Thymus (tissue), 14 donors: ENCODE results near the gene BGLAP. TPM values are rescaled to one million over a fixed set of nuclear protein-coding genes. Genes with fewer than 3 reads are reported as not detected.

Experiments
- DNase-seq, 9 donors: peaks; one replicate each; pipeline ENCODE4 v3.0.0-alpha.2; 2013; ENCODE audit warnings: low spot score in 9 of 9, low read depth in 6 of 9, missing footprints in 1 of 9
- H3K27ac ChIP-seq, 2 donors: one replicate each; pipeline ENCODE4 v1.5.1; 2013; ENCODE audit warnings: control low read depth in 1 of 2, low read depth in 1 of 2, low read length in 1 of 2, mild to moderate bottlenecking in 1 of 2, moderate library complexity in 1 of 2
- H3K27me3 ChIP-seq, 2 donors: one replicate each; pipeline ENCODE4 v1.5.1; 2013; ENCODE audit warnings: low read length in 1 of 2; ENCODE audit not compliant: control insufficient read depth in 2 of 2, insufficient read depth in 1 of 2
- H3K36me3 ChIP-seq, 2 donors: one replicate each; pipeline ENCODE4 v1.5.1; 2013; ENCODE audit warnings: low read length in 1 of 2, mild to moderate bottlenecking in 1 of 2, moderate library complexity in 1 of 2; ENCODE audit not compliant: control insufficient read depth in 2 of 2, insufficient read depth in 2 of 2
- H3K4me1 ChIP-seq, 2 donors: one replicate each; pipeline ENCODE4 v1.5.1; 2013; ENCODE audit warnings: low read length in 2 of 2; ENCODE audit not compliant: control insufficient read depth in 2 of 2, insufficient read depth in 2 of 2
- H3K4me3 ChIP-seq, 2 donors: one replicate each; pipeline ENCODE4 v1.5.1; 2013; ENCODE audit warnings: low read length in 2 of 2, control low read depth in 1 of 2, mild to moderate bottlenecking in 1 of 2
- H3K9me3 ChIP-seq, 2 donors: one replicate each; pipeline ENCODE4 v1.5.1; 2013; ENCODE audit warnings: low read length in 1 of 2, mild to moderate bottlenecking in 1 of 2; ENCODE audit not compliant: control insufficient read depth in 2 of 2, insufficient read depth in 1 of 2
- WGBS: extraction: QIAGEN DNeasy Blood & Tissue Kit; methylation state at CpG from one replicate; pipeline ENCODE4 v1.1.7; 2013; 5-methylcytosine and 5-hydroxymethylcytosine counted together
- long read RNA-seq, 10 donors: transcript quantifications; one replicate each; lab custom pipeline, GENCODE V29; 2026
- polyA plus RNA-seq: library from polyadenylated mRNA; stranded (reverse); fragments of 200-250 nt; gene quantifications from one replicate; pipeline ENCODE4 v1.2.3, GENCODE V29; 2013
- total RNA-seq: library from RNA; stranded (reverse); fragments of 120-200 nt; gene quantifications from one replicate; pipeline ENCODE4 v1.2.4, GENCODE V29; 2013
- donor health status: healthy.

BGLAP gene
- total RNA-seq = 0.66 TPM
- 4.3 TPM for polyA plus RNA-seq
- long read RNA-seq, donor 1 = 0 reads
- long read RNA-seq, donor 2 = 0 reads
- long read RNA-seq, donor 3 = 0 reads
- long read RNA-seq, donor 4 = 0 reads
- long read RNA-seq, donor 5 = 0 reads
- long read RNA-seq, donor 6 = 0 reads
- long read RNA-seq, donor 7 = 0 reads
- long read RNA-seq, donor 8 = 0 reads
- long read RNA-seq, donor 9 = 0 reads
- long read RNA-seq, donor 10 = 0 reads

DNA sequence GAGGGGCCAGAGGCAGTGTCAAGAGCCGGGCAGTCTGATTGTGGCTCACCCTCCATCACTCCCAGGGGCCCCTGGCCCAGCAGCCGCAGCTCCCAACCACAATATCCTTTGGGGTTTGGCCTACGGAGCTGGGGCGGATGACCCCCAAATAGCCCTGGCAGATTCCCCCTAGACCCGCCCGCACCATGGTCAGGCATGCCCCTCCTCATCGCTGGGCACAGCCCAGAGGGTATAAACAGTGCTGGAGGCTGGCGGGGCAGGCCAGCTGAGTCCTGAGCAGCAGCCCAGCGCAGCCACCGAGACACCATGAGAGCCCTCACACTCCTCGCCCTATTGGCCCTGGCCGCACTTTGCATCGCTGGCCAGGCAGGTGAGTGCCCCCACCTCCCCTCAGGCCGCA lies at the start of gene BGLAP:
TSS of gene BGLAP (plus strand) at position 259 of the 400 bp plus-strand sequence. CDS start at position 307, 48 bp downstream.
- Histone ChIP-seq H3K4me3 (no peak within 1 kb of the TSS), H3K27me3 (peaks cover 5 to 25% of the 10 kb centered on the region in 2 donors), H3K9me3 (no peaks in the 10 kb centered on the region), H3K4me1 (peaks cover 6 to 16% of the 10 kb centered on the region in 2 donors), H3K27ac (no peak within 1 kb of the TSS), H3K36me3 (peaks cover 22 to 28% of the 10 kb centered on the region in 2 donors)
- WGBS = 91% methylated on average over 14 of the region's 14 CpGs
- no peak for DNase-seq

GRCh38 chr1:156193208-156193487 lies 48.8 kb upstream of the BGLAP start:
- peaks cover 11 to 25% of the 10 kb centered on the region in 2 donors for H3K36me3 ChIP-seq
- peak overlapping the region; percentile 86 to 89 for H3K27ac ChIP-seq
- WGBS = 81% methylated on average over 7 of the region's 7 CpGs
- H3K9me3 ChIP-seq = peaks cover 0 to 3% of the 10 kb centered on the region in 2 donors
- H3K4me1 ChIP-seq = peaks cover 12 to 30% of the 10 kb centered on the region in 2 donors
- DNase-seq = no peak
- H3K4me3 ChIP-seq = peak overlapping the region; percentile 65 to 95
- no peaks in the 10 kb centered on the region for H3K27me3 ChIP-seq

- H3K9me3 ChIP-seq = peaks cover 0 to 3% of the 10 kb centered on the region in 2 donors
- H3K4me3 ChIP-seq = peak within 1 kb of the TSS; percentile 65 to 95
- peak within 1 kb of the TSS; percentile 86 to 89 for H3K27ac ChIP-seq
- DNase-seq = peak; percentile 97 to 100 (median 99)
- H3K4me1 ChIP-seq = peaks cover 12 to 34% of the 10 kb centered on the region in 2 donors
- peaks cover 11 to 27% of the 10 kb centered on the region in 2 donors for H3K36me3 ChIP-seq
- WGBS = 1% methylated on average over 59 of the region's 59 CpGs
- no peaks in the 10 kb centered on the region for H3K27me3 ChIP-seq
Observed at GRCh38 chr1:156193488-156194299, 48.3 kb upstream of the BGLAP start, which contains the start of gene SLC25A44. Gene SLC25A44, plus strand, starts transcription at chr1:156194104. Its CDS starts 5,744 bp downstream, at chr1:156199848.

GRCh38 chr1:156194300-156194652 lies 47.7 kb upstream of the BGLAP start:
- peaks cover 12 to 36% of the 10 kb centered on the region in 2 donors for H3K4me1 ChIP-seq
- H3K4me3 ChIP-seq = peak overlapping the region; percentile 65 to 95
- 17% methylated on average over 14 of the region's 14 CpGs for WGBS

GRCh38 chr1:156195853-156196252 lies 46.1 kb upstream of the BGLAP start:
- H3K9me3 ChIP-seq = no peaks in the 10 kb centered on the region
- H3K27me3 ChIP-seq = no peaks in the 10 kb centered on the region
- H3K27ac ChIP-seq = no peak overlapping the region
- H3K4me1 ChIP-seq = peaks cover 15 to 36% of the 10 kb centered on the region in 2 donors
- H3K36me3 ChIP-seq = peaks cover 22 to 44% of the 10 kb centered on the region in 2 donors
- 90% methylated on average over 4 of the region's 4 CpGs for WGBS
- H3K4me3 ChIP-seq = no peak overlapping the region
- DNase-seq = no peak

More at GRCh38 chr1:156194300-156194652, 47.7 kb upstream of the BGLAP start:
- Histone ChIP-seq H3K27ac (peak overlapping the region; percentile 52 to 80), H3K36me3 (peaks cover 11 to 31% of the 10 kb centered on the region in 2 donors), H3K27me3 (no peaks in the 10 kb centered on the region), H3K9me3 (no peaks in the 10 kb centered on the region)
- DNase-seq = no peak

DNA sequence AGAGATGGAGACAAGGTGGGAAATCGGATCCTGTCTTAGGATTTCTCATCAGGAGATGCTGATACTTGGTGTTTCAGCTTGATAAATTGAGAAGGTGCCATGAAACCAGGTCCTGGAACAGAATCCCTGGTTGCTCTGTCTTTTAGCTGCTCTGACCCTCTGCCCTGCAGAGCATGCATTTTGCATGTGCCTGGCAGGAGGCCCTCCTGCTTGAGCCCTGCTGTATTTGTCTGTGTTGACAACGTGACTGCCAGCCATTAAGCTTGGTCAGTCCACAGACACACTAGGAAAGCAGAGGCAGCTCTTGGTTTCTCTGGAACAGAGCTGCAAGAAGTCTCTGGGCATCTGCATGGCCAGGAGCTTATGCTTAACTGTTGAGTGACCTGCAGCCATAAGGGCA lies 45.5 kb upstream of the BGLAP start:
- H3K9me3 ChIP-seq = no peaks in the 10 kb centered on the region
- WGBS = 94% methylated on average over 2 of the region's 2 CpGs
- H3K27ac ChIP-seq = no peak overlapping the region
- H3K27me3 ChIP-seq = no peaks in the 10 kb centered on the region
- no peak overlapping the region for H3K4me3 ChIP-seq
- H3K4me1 ChIP-seq = peaks cover 15 to 36% of the 10 kb centered on the region in 2 donors
- DNase-seq = no peak
- peaks cover 25 to 44% of the 10 kb centered on the region in 2 donors for H3K36me3 ChIP-seq

DNA sequence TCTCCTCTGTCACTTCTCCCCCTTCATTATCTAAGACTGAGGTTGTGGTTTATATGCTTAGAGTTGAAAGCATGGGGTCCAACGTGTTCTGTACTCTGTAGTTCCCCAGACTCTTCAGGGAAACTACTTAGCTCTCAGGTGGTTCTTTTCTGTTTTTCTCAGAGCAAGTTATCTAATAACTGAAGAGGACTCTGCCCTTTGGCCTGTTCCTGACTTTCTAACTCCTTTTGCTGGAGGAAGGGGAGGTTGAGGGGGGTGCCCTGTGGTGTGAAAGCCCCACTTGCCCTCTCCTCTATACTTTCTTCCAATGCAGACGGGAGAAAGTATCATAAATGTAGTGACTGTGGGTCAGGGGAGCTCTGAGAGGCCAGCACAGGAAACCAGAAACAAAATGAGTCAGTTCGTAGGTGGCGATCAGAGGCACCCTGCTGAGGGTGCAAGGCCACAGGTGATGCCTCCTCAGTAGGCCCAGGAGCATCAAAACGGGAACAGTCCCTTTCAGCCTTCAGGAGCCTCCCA lies 43.1 kb upstream of the BGLAP start:
- 85% methylated on average over 5 of the region's 5 CpGs for WGBS
- Histone ChIP-seq H3K36me3 (peaks cover 34 to 55% of the 10 kb centered on the region in 2 donors), H3K4me1 (peaks cover 9 to 27% of the 10 kb centered on the region in 2 donors), H3K9me3 (no peaks in the 10 kb centered on the region), H3K27me3 (no peaks in the 10 kb centered on the region), H3K27ac (no peak overlapping the region), H3K4me3 (no peak overlapping the region)
- peak in 1 of 9 donors; percentile 31 for DNase-seq

DNA sequence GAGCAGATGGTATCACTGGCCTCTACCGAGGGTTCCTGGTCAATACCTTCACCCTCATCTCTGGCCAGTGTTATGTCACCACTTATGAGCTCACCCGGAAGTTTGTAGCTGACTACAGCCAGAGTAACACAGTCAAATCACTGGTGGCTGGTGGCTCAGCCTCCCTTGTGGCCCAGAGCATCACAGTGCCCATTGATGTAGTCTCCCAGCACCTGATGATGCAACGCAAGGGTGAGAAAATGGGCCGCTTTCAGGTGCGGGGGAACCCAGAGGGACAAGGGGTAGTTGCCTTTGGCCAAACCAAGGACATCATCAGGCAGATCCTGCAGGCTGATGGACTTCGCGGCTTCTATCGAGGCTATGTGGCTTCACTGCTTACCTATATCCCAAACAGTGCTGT lies 41.9 kb upstream of the BGLAP start:
- H3K27ac ChIP-seq = no peak overlapping the region
- no peak for DNase-seq
- H3K36me3 ChIP-seq = peaks cover 34 to 58% of the 10 kb centered on the region in 2 donors
- no peaks in the 10 kb centered on the region for H3K27me3 ChIP-seq
- no peaks in the 10 kb centered on the region for H3K9me3 ChIP-seq
- WGBS = 97% methylated on average over 8 of the region's 8 CpGs
- H3K4me3 ChIP-seq = no peak overlapping the region
- peaks cover 3 to 19% of the 10 kb centered on the region in 2 donors for H3K4me1 ChIP-seq

DNA sequence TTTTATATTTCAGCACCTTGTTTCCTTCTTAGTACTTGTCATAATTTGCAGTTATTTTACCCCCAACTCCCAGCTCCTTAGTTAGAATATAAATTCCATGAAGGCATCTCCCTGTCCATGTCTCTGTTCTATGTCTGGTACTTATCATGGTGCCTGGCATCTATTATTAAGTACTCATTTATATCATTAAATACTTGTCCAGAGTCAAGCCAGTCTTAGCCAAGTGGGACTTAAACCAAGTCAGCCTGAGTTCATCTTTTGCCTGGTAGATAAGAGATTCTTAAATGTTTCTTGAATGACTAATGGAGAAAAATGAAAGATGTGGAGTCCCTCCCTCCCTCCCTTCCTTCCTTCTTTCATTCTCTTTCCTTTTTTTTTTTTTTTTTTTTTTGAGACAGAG lies 38.7 kb upstream of the BGLAP start:
- Histone ChIP-seq H3K9me3 (no peaks in the 10 kb centered on the region), H3K4me3 (no peak overlapping the region), H3K4me1 (peaks cover 3 to 5% of the 10 kb centered on the region in 2 donors), H3K27me3 (no peaks in the 10 kb centered on the region), H3K27ac (no peak overlapping the region), H3K36me3 (peaks cover 38 to 59% of the 10 kb centered on the region in 2 donors)
- DNase-seq = no peak
